HCT116 (cell line): ENCODE data around the gene MAMLD1. TPM values are rescaled to one million over a fixed set of nuclear protein-coding genes. Genes with fewer than 3 reads are reported as not detected.

Experiments used
- ATAC-seq: fragments of 200-7000 bp; cut with Tn5 transposase; 2 replicates; pipeline ENCODE4 v1.9.1; 2020; ENCODE audit warnings: mild to moderate bottlenecking, moderate library complexity
- BruUV-seq: library from RNA; stranded (reverse); fragments of 400-500 nt; replicated peaks from 2 replicates; lab custom pipeline; 2021; lab: Mats Ljungman, UMichigan
- CTCF ChIA-PET: fragments of 300-600 bp; sonication (Branson Sonifier 250); formaldehyde crosslinking; loops from one replicate; lab custom pipeline; 2021; ENCODE audit warnings: antibody characterized with exemption; lab: Charles Lee
- POLR2A ChIA-PET: fragments of 300-600, 350-600 bp; sonication (Branson Sonifier 250); formaldehyde crosslinking; loops from one replicate; lab custom pipeline; 2021; ENCODE audit warnings: antibody characterized with exemption; lab: Charles Lee
- RAD21 ChIA-PET, 2 experiments: fragments of 300-600 bp; sonication (Branson Sonifier 250); formaldehyde crosslinking; loops; one replicate each; lab custom pipeline; 2023; ENCODE audit warnings: low total read pairs in 2 of 2; ENCODE audit not compliant: uncharacterized antibody in 2 of 2, unreplicated experiment in 2 of 2, low non-redundant PET in 1 of 2; lab: Charles Lee
- DNase-seq: peaks from one replicate; pipeline ENCODE4 v3.0.0-alpha.2; 2010; ENCODE audit warnings: low read depth, low spot score
- H2AFZ ChIP-seq: fragments of 200-600 bp; shearing (Covaris generic), sonication (generic); 2 replicates; pipeline ENCODE4 v1.6.1; 2017; ENCODE audit warnings: low read depth, mixed run types, mixed read lengths, antibody characterized with exemption, low read length; ENCODE audit not compliant: poor library complexity, severe bottlenecking
- H3K27ac ChIP-seq: 2 replicates; pipeline ENCODE4 v1.5.1; 2012; ENCODE audit warnings: low read depth, low read length
- H3K27me3 ChIP-seq: fragments of 200-600 bp; sonication (generic); 2 replicates; pipeline ENCODE4 v1.6.1; 2016; ENCODE audit warnings: mixed run types, low read length, mixed read lengths; ENCODE audit not compliant: insufficient read depth
- H3K36me3 ChIP-seq, 2 experiments: fragments of 200-500 bp in 1 of 2; fragments of 200-600 bp in 1 of 2; sonication (Bioruptor generic) in 1 of 2; sonication (generic) in 1 of 2; 2 replicates each; pipeline versions ENCODE4 v1.5.1 to v1.6.1; 2014 to 2016; ENCODE audit warnings: low read length in 2 of 2, inconsistent platforms in 1 of 2, mixed read lengths in 1 of 2, mixed run types in 1 of 2; ENCODE audit not compliant: insufficient read depth in 2 of 2, control insufficient read depth in 1 of 2
- H3K4me1 ChIP-seq, 2 experiments: fragments of 200-600 bp in 1 of 2; sonication (generic) in 1 of 2; 2 replicates each; pipeline versions ENCODE4 v1.5.1 to v1.6.1; 2012 to 2017; ENCODE audit warnings: low read length in 2 of 2, inconsistent platforms in 1 of 2, mild to moderate bottlenecking in 1 of 2, mixed read lengths in 1 of 2, mixed run types in 1 of 2, moderate library complexity in 1 of 2; ENCODE audit not compliant: insufficient read depth in 2 of 2, control insufficient read depth in 1 of 2
- H3K4me2 ChIP-seq: fragments of 200-600 bp; sonication (generic); 2 replicates; pipeline ENCODE4 v1.6.1; 2017; ENCODE audit warnings: mixed run types, low read length, mixed read lengths
- H3K4me3 ChIP-seq, 2 experiments: fragments of 200-600 bp in 1 of 2; sonication (generic) in 1 of 2; replicated peaks in 1 of 2; 2 replicates each; pipeline ENCODE4 v1.5.1; 2011 to 2016; ENCODE audit warnings: low read length in 2 of 2, control low read depth in 1 of 2, low read depth in 1 of 2, mild to moderate bottlenecking in 1 of 2, mixed read lengths in 1 of 2, mixed run types in 1 of 2
- H3K79me2 ChIP-seq: fragments of 200-600 bp; sonication (generic); 2 replicates; pipeline ENCODE4 v1.6.1; 2017; ENCODE audit warnings: mild to moderate bottlenecking, mixed run types, low read length, moderate library complexity, mixed read lengths; ENCODE audit not compliant: insufficient read depth
- H3K9ac ChIP-seq: fragments of 200-600 bp; sonication (generic); 2 replicates; pipeline ENCODE4 v1.6.1; 2016; ENCODE audit warnings: low read length, mixed read lengths
- H3K9me2 ChIP-seq: fragments of 200-600 bp; sonication (generic), shearing (Covaris generic); 2 replicates; pipeline ENCODE4 v1.6.1; 2017; ENCODE audit warnings: mixed run types, mild to moderate bottlenecking, moderate library complexity; ENCODE audit not compliant: insufficient read depth
- H3K9me3 ChIP-seq, 2 experiments: fragments of 200-500 bp in 1 of 2; fragments of 200-600 bp in 1 of 2; sonication (Bioruptor generic) in 1 of 2; sonication (generic) in 1 of 2; 2 replicates each; pipeline ENCODE4 v1.6.1; 2014 to 2017; ENCODE audit warnings: low read length in 2 of 2, mixed read lengths in 2 of 2, inconsistent platforms in 1 of 2, low read depth in 1 of 2, mild to moderate bottlenecking in 1 of 2, mixed run types in 1 of 2, moderate library complexity in 1 of 2; ENCODE audit not compliant: control insufficient read depth in 1 of 2, insufficient read depth in 1 of 2
- H4K20me1 ChIP-seq: fragments of 200-600 bp; sonication (generic), shearing (Covaris generic); 2 replicates; pipeline ENCODE4 v1.6.1; 2017; ENCODE audit warnings: mixed run types, mild to moderate bottlenecking, moderate library complexity; ENCODE audit not compliant: insufficient read depth
- ATF3 ChIP-seq: IDR thresholded peaks from 2 replicates; pipeline ENCODE4 v1.6.1; 2012
- CBX3 ChIP-seq: IDR thresholded peaks from 2 replicates; pipeline ENCODE4 v1.6.1; 2012; ENCODE audit warnings: low read depth
- CTCF ChIP-seq, 3 experiments: fragments of 200-600 bp in 1 of 3; sonication (generic) in 1 of 3; IDR thresholded peaks in 2 of 3; conservative IDR thresholded peaks in 1 of 3; 2 replicates each; pipeline ENCODE4 v1.5.1; 2012 to 2017; ENCODE audit warnings: low read depth in 2 of 3, low read length in 2 of 3, antibody characterized with exemption in 1 of 3, borderline replicate concordance in 1 of 3, control low read depth in 1 of 3, mild to moderate bottlenecking in 1 of 3, mixed read lengths in 1 of 3, mixed run types in 1 of 3, moderate library complexity in 1 of 3; ENCODE audit not compliant: insufficient read depth in 1 of 3
- JUND ChIP-seq: IDR thresholded peaks from 2 replicates; pipeline ENCODE4 v1.6.1; 2012
- REST ChIP-seq: IDR thresholded peaks from 2 replicates; pipeline ENCODE4 v1.6.1; 2012; ENCODE audit warnings: low read depth
- SIN3A ChIP-seq: IDR thresholded peaks from 2 replicates; pipeline ENCODE4 v1.6.1; 2012; ENCODE audit warnings: low read depth
- SP1 ChIP-seq: IDR thresholded peaks from 2 replicates; pipeline ENCODE4 v1.6.1; 2012; ENCODE audit warnings: low read depth
- SRF ChIP-seq: IDR thresholded peaks from 2 replicates; pipeline ENCODE4 v1.6.1; 2012; ENCODE audit warnings: low read depth
- TCF7L2 ChIP-seq: IDR thresholded peaks from 2 replicates; pipeline ENCODE4 v1.7.0; 2011; ENCODE audit warnings: borderline replicate concordance, inconsistent platforms; ENCODE audit not compliant: insufficient read depth, insufficient read length; ENCODE audit errors: extremely low read depth
- YY1 ChIP-seq: IDR thresholded peaks from 2 replicates; pipeline ENCODE4 v1.6.1; 2011; ENCODE audit warnings: low read length, low read depth, moderate library complexity, mild to moderate bottlenecking; ENCODE audit not compliant: insufficient replicate concordance; ENCODE audit errors: extremely low read depth
- intact Hi-C: fragments of 100-400 bp; cut with micrococcal nuclease; formaldehyde crosslinking; loops from 2 replicates; pipeline ENCODE4 v1.10.0; 2022
- total RNA-seq: library from RNA; stranded (reverse); gene quantifications from one replicate; pipeline ENCODE4 v1.2.1, GENCODE V29; 2021; ENCODE audit not compliant: unreplicated experiment

Gene MAMLD1
- total RNA-seq, 1 experiment from 2014 or later, result 3.6 TPM

- RAD21 ChIA-PET, result no interaction called here
- intact Hi-C loops, result no loop called here
Measured at GRCh38 chrX:150508451-150509367, 145.6 kb downstream of the MAMLD1 start.

More at GRCh38 chrX:150508451-150509367, 145.6 kb downstream of the MAMLD1 start:
- DNase-seq (no peak), ATAC-seq (no peak)
- H3K27ac ChIP-seq, result no peak overlapping the region
- no peaks in the 10 kb centered on the region for H4K20me1 ChIP-seq
- H3K79me2 ChIP-seq, result no peaks in the 10 kb centered on the region
- H3K4me1 ChIP-seq, result peaks cover 5 to 14% of the 10 kb centered on the region in 2 experiments
- H3K4me3 ChIP-seq, result no peak overlapping the region
- no peak overlapping the region for H2AFZ ChIP-seq
- no peak overlapping the region for H3K9ac ChIP-seq
- H3K36me3 ChIP-seq, result no peaks in the 10 kb centered on the region
- ChIA-PET CTCF (no interaction called here), POLR2A (no interaction called here)
- no TSS peak for BruUV-seq
- no peaks in the 10 kb centered on the region for H3K9me3 ChIP-seq
- H3K4me2 ChIP-seq, result no peak overlapping the region
- TF ChIP-seq REST (no peak), CTCF (IDR thresholded peaks at IDR 0.05 in 2 of 3, conservative IDR thresholded peaks at IDR 0.05 in 1 of 3; ENCODE audit: borderline replicate concordance in 1 of 3, insufficient read depth in 1 of 3, low read depth in 2 of 3, low read length in 2 of 3) (no peak), YY1 (no peak), SRF (no peak), SIN3A (no peak), JUND (no peak), ATF3 (no peak), TCF7L2 (no peak), CBX3 (no peak), SP1 (no peak)
- H3K9me2 ChIP-seq, result no peaks in the 10 kb centered on the region
- H3K27me3 ChIP-seq, result no peaks in the 10 kb centered on the region
